ENCODE results near the gene GRM1. TPM values are rescaled to one million over a fixed set of nuclear protein-coding genes. Genes with fewer than 3 reads are reported as not detected.
A peak's percentile ranks its signal among the peaks of the same experiment; 100 is the strongest.

Gene GRM1
- total RNA-seq, 1 donor from 2014 or later, result 0.79 TPM

- Histone ChIP-seq H3K79me2 (ENCODE audit: low read depth) (no peaks in the 10 kb centered on the region), H3F3A (ENCODE audit: low read depth) (no peaks in the 10 kb centered on the region), H3K9me3 (ENCODE audit: low read depth) (no peaks in the 10 kb centered on the region), H3K4me1 (no peaks in the 10 kb centered on the region), H3K9ac (no peak overlapping the region), H3K27me3 (no peaks in the 10 kb centered on the region), H3K36me3 (no peaks in the 10 kb centered on the region), H2AFZ (replicated peaks) (no peak overlapping the region), H3K27ac (no peak overlapping the region), H3K4me3 (no peak overlapping the region), H4K20me1 (ENCODE audit: low read depth) (no peaks in the 10 kb centered on the region), H3K4me2 (no peak overlapping the region)
- H3K9me3 Mint-ChIP-seq, result peaks cover 18% of the 10 kb centered on the region
- H3K36me3 Mint-ChIP-seq, result peaks cover 4% of the 10 kb centered on the region
- H3K4me3 Mint-ChIP-seq, result no peak overlapping the region
- no peak for DNase-seq (ENCODE audit: low spot score)
- peaks cover 5% of the 10 kb centered on the region for H3K27me3 Mint-ChIP-seq (ENCODE audit: insufficient read depth, low read depth)
- H3K27ac Mint-ChIP-seq, result no peak overlapping the region
- TF ChIP-seq EZH2phosphoT487 (IDR thresholded peaks at IDR 0.05) (no peak), EZH2 (IDR thresholded peaks at IDR 0.05) (no peak), CTCF (IDR thresholded peaks at IDR 0.05) (no peak)
- H3K4me1 Mint-ChIP-seq, result no peaks in the 10 kb centered on the region
These were observed 11.5 kb downstream of the GRM1 start for GRCh38 chr6:146040360-146040759.

GRCh38 chr6:146041282-146041681, 12.4 kb downstream of the GRM1 start:
- Histone ChIP-seq H3K36me3 (no peaks in the 10 kb centered on the region), H4K20me1 (ENCODE audit: low read depth) (no peaks in the 10 kb centered on the region), H3K4me2 (no peak overlapping the region), H3K9me3 (ENCODE audit: low read depth) (no peaks in the 10 kb centered on the region), H3K9ac (no peak overlapping the region), H3F3A (ENCODE audit: low read depth) (no peaks in the 10 kb centered on the region), H3K27ac (no peak overlapping the region), H3K27me3 (no peaks in the 10 kb centered on the region), H3K4me3 (no peak overlapping the region), H3K4me1 (no peaks in the 10 kb centered on the region), H2AFZ (replicated peaks) (no peak overlapping the region), H3K79me2 (ENCODE audit: low read depth) (no peaks in the 10 kb centered on the region)
- H3K36me3 Mint-ChIP-seq, result peaks cover 4% of the 10 kb centered on the region
- H3K4me1 Mint-ChIP-seq, result no peaks in the 10 kb centered on the region
- H3K4me3 Mint-ChIP-seq, result no peak overlapping the region
- peaks cover 5% of the 10 kb centered on the region for H3K27me3 Mint-ChIP-seq (ENCODE audit: insufficient read depth, low read depth)
- DNase-seq (ENCODE audit: low spot score), result peak; percentile 70
- H3K27ac Mint-ChIP-seq, result no peak overlapping the region
- no peak for TF ChIP-seq EZH2 (IDR thresholded peaks at IDR 0.05)
- TF ChIP-seq CTCF (IDR thresholded peaks at IDR 0.05), result peak; percentile 73
- H3K9me3 Mint-ChIP-seq, result peaks cover 18% of the 10 kb centered on the region

- Mint-ChIP-seq H3K27ac (no peak overlapping the region), H3K9me3 (peaks cover 2% of the 10 kb centered on the region), H3K27me3 (ENCODE audit: insufficient read depth, low read depth) (no peaks in the 10 kb centered on the region), H3K4me1 (no peaks in the 10 kb centered on the region), H3K36me3 (no peaks in the 10 kb centered on the region), H3K4me3 (no peak overlapping the region)
- Histone ChIP-seq H4K20me1 (ENCODE audit: low read depth) (no peaks in the 10 kb centered on the region), H3K9me3 (ENCODE audit: low read depth) (no peaks in the 10 kb centered on the region), H3K4me1 (no peaks in the 10 kb centered on the region), H2AFZ (replicated peaks) (no peak overlapping the region), H3K36me3 (no peaks in the 10 kb centered on the region), H3K27me3 (no peaks in the 10 kb centered on the region), H3K79me2 (ENCODE audit: low read depth) (no peaks in the 10 kb centered on the region), H3K27ac (no peak overlapping the region), H3K4me2 (no peak overlapping the region), H3K4me3 (no peak overlapping the region), H3F3A (ENCODE audit: low read depth) (no peaks in the 10 kb centered on the region), H3K9ac (no peak overlapping the region)
- TF ChIP-seq EZH2phosphoT487 (IDR thresholded peaks at IDR 0.05) (no peak), CTCF (IDR thresholded peaks at IDR 0.05) (no peak), EZH2 (IDR thresholded peaks at IDR 0.05) (no peak)
- DNase-seq (ENCODE audit: low spot score), result no peak
These were observed 18.5 kb downstream of the GRM1 start for GRCh38 chr6:146047371-146047770.

All from neural progenitor cell (in vitro differentiated cells).